ENCODE results near the gene PRUNE1.

DNA sequence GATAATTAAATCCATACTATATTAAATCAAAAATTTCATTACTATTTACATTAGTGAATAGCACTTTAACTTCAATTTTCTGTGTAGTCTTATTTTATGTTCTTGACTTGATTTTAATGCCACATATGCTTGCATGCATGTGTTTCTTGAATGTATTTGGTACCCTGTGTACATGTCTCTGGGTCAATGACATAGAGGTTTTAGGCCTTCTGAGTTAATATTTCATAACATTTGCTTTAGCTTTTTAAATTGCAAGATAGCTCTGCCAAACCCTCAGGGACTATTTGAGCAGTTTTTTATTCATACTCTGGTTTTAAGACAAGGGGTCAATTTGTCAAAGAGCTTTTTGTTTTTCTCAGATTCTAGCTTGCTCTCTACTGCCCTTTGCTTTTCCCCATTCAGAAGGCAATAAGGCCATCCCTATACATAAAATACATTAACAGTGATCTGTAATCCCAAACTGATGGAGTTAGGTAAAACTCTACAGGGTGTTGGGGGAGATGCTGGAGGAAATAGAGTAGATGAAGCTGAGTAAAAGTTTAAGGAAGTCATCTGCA is 56.9 kb downstream of the PRUNE1 start:
- TF ChIP-seq ZNF274 (IDR thresholded peaks at IDR 0.05; ENCODE audit: low read depth, low read length) (no peak), YY1 (IDR thresholded peaks at IDR 0.05; ENCODE audit: insufficient read depth, insufficient read length) (no peak)
